Subcutaneous abdominal adipose tissue (tissue), 5 donors: ENCODE data around the gene MFAP3.

ENCODE experiments used
- H3K27ac ChIP-seq: one replicate; pipeline ENCODE4 v1.7.0; 2013; ENCODE audit warnings: low read depth, mild to moderate bottlenecking, inconsistent platforms, low read length, moderate library complexity
- H3K27me3 ChIP-seq, 5 donors: one replicate each; pipeline ENCODE4 v1.7.0; 2013; ENCODE audit warnings: low read length in 5 of 5, inconsistent platforms in 1 of 5; ENCODE audit not compliant: control insufficient read depth in 5 of 5, insufficient read depth in 4 of 5
- H3K36me3 ChIP-seq, 5 donors: one replicate each; pipeline ENCODE4 v1.7.0; 2013; ENCODE audit warnings: low read length in 5 of 5; ENCODE audit not compliant: control insufficient read depth in 5 of 5, insufficient read depth in 5 of 5
- H3K4me1 ChIP-seq, 5 donors: one replicate each; pipeline ENCODE4 v1.7.0; 2013; ENCODE audit warnings: low read length in 5 of 5, mild to moderate bottlenecking in 3 of 5, moderate library complexity in 1 of 5; ENCODE audit not compliant: control insufficient read depth in 5 of 5, insufficient read depth in 5 of 5
- H3K4me3 ChIP-seq, 5 donors: one replicate each; pipeline ENCODE4 v1.7.0; 2013; ENCODE audit warnings: low read length in 5 of 5, low read depth in 1 of 5
- H3K9ac ChIP-seq, 5 donors: one replicate each; pipeline ENCODE4 v1.7.0; 2013; ENCODE audit warnings: low read length in 5 of 5, mild to moderate bottlenecking in 4 of 5, moderate library complexity in 3 of 5
- H3K9me3 ChIP-seq, 5 donors: one replicate each; pipeline ENCODE4 v1.7.0; 2013; ENCODE audit warnings: low read length in 5 of 5; ENCODE audit not compliant: control insufficient read depth in 5 of 5
- donor health status: healthy.
- donor health status: healthy.
- donor health status: healthy.
- donor health status: healthy.
- donor health status: healthy.

The MFAP3 gene

GRCh38 chr5:154038707-154039457, at the start of gene MFAP3, which contains the start of gene FAM114A2:
Gene MFAP3 (plus strand): TSS chr5:154038967. CDS start chr5:154049723, 10,756 bp downstream.
Gene FAM114A2 (minus strand): TSS chr5:154038910. CDS start chr5:154034953, 3,957 bp downstream.
- H3K4me3 ChIP-seq, result peak within 1 kb of the TSS; percentile 82 to 99 (median 99)
- peak within 1 kb of the TSS; percentile 84 to 99 (median 95) for H3K9ac ChIP-seq
- peak within 1 kb of the TSS; percentile 90 for H3K27ac ChIP-seq
- H3K9me3 ChIP-seq, result no peaks in the 10 kb centered on the region
- peaks cover 3 to 42% (median 31%) of the 10 kb centered on the region in 5 donors for H3K4me1 ChIP-seq
- H3K36me3 ChIP-seq, result no peaks in the 10 kb centered on the region
- no peaks in the 10 kb centered on the region for H3K27me3 ChIP-seq

GRCh38 chr5:153991168-153991567, 47.6 kb upstream of the MFAP3 start:
- Histone ChIP-seq H3K4me3 (no peak overlapping the region), H3K9ac (no peak overlapping the region), H3K4me1 (peaks cover 4 to 12% (median 9%) of the 10 kb centered on the region in 5 donors), H3K36me3 (peaks cover 16 to 35% (median 22%) of the 10 kb centered on the region in 5 donors), H3K27me3 (no peaks in the 10 kb centered on the region), H3K9me3 (no peaks in the 10 kb centered on the region), H3K27ac (no peak overlapping the region)

- peaks cover 0 to 14% (median 0%) of the 10 kb centered on the region in 5 donors for H3K4me1 ChIP-seq
- no peak overlapping the region for H3K9ac ChIP-seq
Measured at GRCh38 chr5:153998010-153998409, 40.8 kb upstream of the MFAP3 start.

GRCh38 chr5:153998768-153999167, 40.0 kb upstream of the MFAP3 start:
- no peak overlapping the region for H3K27ac ChIP-seq
- H3K4me1 ChIP-seq, result peaks cover 0 to 14% (median 0%) of the 10 kb centered on the region in 5 donors

More at GRCh38 chr5:153998010-153998409, 40.8 kb upstream of the MFAP3 start:
- H3K4me3 ChIP-seq, result no peak overlapping the region
- H3K27me3 ChIP-seq, result no peaks in the 10 kb centered on the region
- H3K9me3 ChIP-seq, result no peaks in the 10 kb centered on the region
- H3K27ac ChIP-seq, result no peak overlapping the region
- H3K36me3 ChIP-seq, result peaks cover 18 to 68% (median 39%) of the 10 kb centered on the region in 5 donors

GRCh38 chr5:153999995-154000394, 38.8 kb upstream of the MFAP3 start:
- H3K36me3 ChIP-seq, result peaks cover 11 to 51% (median 29%) of the 10 kb centered on the region in 5 donors
- no peaks in the 10 kb centered on the region for H3K9me3 ChIP-seq
- no peaks in the 10 kb centered on the region for H3K27me3 ChIP-seq
- H3K27ac ChIP-seq, result no peak overlapping the region
- H3K9ac ChIP-seq, result no peak overlapping the region
- no peak overlapping the region for H3K4me3 ChIP-seq
- H3K4me1 ChIP-seq, result peaks cover 0 to 14% (median 0%) of the 10 kb centered on the region in 5 donors

More at GRCh38 chr5:153998768-153999167, 40.0 kb upstream of the MFAP3 start:
- peaks cover 14 to 62% (median 35%) of the 10 kb centered on the region in 5 donors for H3K36me3 ChIP-seq
- H3K4me3 ChIP-seq, result no peak overlapping the region
- no peaks in the 10 kb centered on the region for H3K27me3 ChIP-seq
- no peaks in the 10 kb centered on the region for H3K9me3 ChIP-seq
- H3K9ac ChIP-seq, result no peak overlapping the region

- Histone ChIP-seq H3K27me3 (no peaks in the 10 kb centered on the region), H3K4me1 (peaks cover 0 to 14% (median 0%) of the 10 kb centered on the region in 5 donors), H3K4me3 (no peak overlapping the region), H3K27ac (peak overlapping the region; percentile 71), H3K9me3 (no peaks in the 10 kb centered on the region), H3K9ac (no peak overlapping the region), H3K36me3 (peaks cover 11 to 51% (median 29%) of the 10 kb centered on the region in 5 donors)
Measured at GRCh38 chr5:154000703-154001102, 38.1 kb upstream of the MFAP3 start.

- Histone ChIP-seq H3K9ac (no peak overlapping the region), H3K9me3 (no peaks in the 10 kb centered on the region), H3K4me3 (no peak overlapping the region), H3K4me1 (peaks cover 0 to 14% (median 0%) of the 10 kb centered on the region in 5 donors), H3K27ac (peak overlapping the region; percentile 71), H3K27me3 (no peaks in the 10 kb centered on the region), H3K36me3 (peaks cover 9 to 43% (median 27%) of the 10 kb centered on the region in 5 donors)
Measured at GRCh38 chr5:154002093-154002492, 36.7 kb upstream of the MFAP3 start.

GRCh38 chr5:154002511-154003020, 36.2 kb upstream of the MFAP3 start:
- no peaks in the 10 kb centered on the region for H3K27me3 ChIP-seq
- H3K27ac ChIP-seq, result peak overlapping the region; percentile 49
- no peaks in the 10 kb centered on the region for H3K9me3 ChIP-seq
- peaks cover 0 to 14% (median 0%) of the 10 kb centered on the region in 5 donors for H3K4me1 ChIP-seq
- H3K9ac ChIP-seq, result no peak overlapping the region
- peaks cover 5 to 42% (median 26%) of the 10 kb centered on the region in 5 donors for H3K36me3 ChIP-seq
- no peak overlapping the region for H3K4me3 ChIP-seq

GRCh38 chr5:154005648-154006047, 33.1 kb upstream of the MFAP3 start:
- Histone ChIP-seq H3K27me3 (no peaks in the 10 kb centered on the region), H3K4me3 (no peak overlapping the region), H3K4me1 (peaks cover 0 to 14% (median 0%) of the 10 kb centered on the region in 5 donors), H3K36me3 (peaks cover 13 to 43% (median 18%) of the 10 kb centered on the region in 5 donors), H3K9ac (no peak overlapping the region), H3K9me3 (no peaks in the 10 kb centered on the region), H3K27ac (no peak overlapping the region)

- Histone ChIP-seq H3K9ac (no peak overlapping the region), H3K4me1 (no peaks in the 10 kb centered on the region), H3K4me3 (no peak overlapping the region), H3K9me3 (peaks cover 0 to 4% (median 0%) of the 10 kb centered on the region in 5 donors), H3K27ac (no peak overlapping the region), H3K36me3 (peaks cover 15 to 44% (median 30%) of the 10 kb centered on the region in 5 donors), H3K27me3 (no peaks in the 10 kb centered on the region)
Measured at GRCh38 chr5:154010660-154011059, 28.1 kb upstream of the MFAP3 start.
